Naive thymus-derived CD4-positive, alpha-beta T cell (primary cell): Measurements from ENCODE around the gene SMARCA2. TPM values are rescaled to one million over a fixed set of nuclear protein-coding genes. Genes with fewer than 3 reads are reported as not detected.

Source experiments
- ATAC-seq: fragments of 150-1000 bp; cut with Tn5 transposase; 2 replicates; pipeline ENCODE4 v1.10.0; 2021; ENCODE audit warnings: mild to moderate bottlenecking, moderate library complexity
- CTCF ChIA-PET: fragments of 350-600 bp; sonication (Branson Sonifier 250); formaldehyde crosslinking; loops from one replicate; lab custom pipeline; 2021; ENCODE audit warnings: antibody characterized with exemption; lab: Charles Lee
- POLR2A ChIA-PET: fragments of 350-600 bp; sonication (Branson Sonifier 250); formaldehyde crosslinking; loops from one replicate; lab custom pipeline; 2021; ENCODE audit warnings: antibody characterized with exemption, inconsistent platforms; lab: Charles Lee
- DNase-seq, 9 donors: peaks; one replicate each; pipeline versions ENCODE4 v3.0.0 to v3.0.0-alpha.2; 2020 to 2022; ENCODE audit warnings: mixed read lengths in 1 of 9
- H3K27ac ChIP-seq: one replicate; pipeline ENCODE4 v1.7.0; 2013; ENCODE audit warnings: mild to moderate bottlenecking, low read depth, low read length, moderate library complexity
- H3K27me3 ChIP-seq, 2 donors: one replicate each; pipeline ENCODE4 v1.7.0; 2013; ENCODE audit warnings: low read length in 2 of 2, mild to moderate bottlenecking in 2 of 2, moderate library complexity in 2 of 2; ENCODE audit not compliant: control insufficient read depth in 2 of 2, insufficient read depth in 2 of 2
- H3K36me3 ChIP-seq, 3 experiments: 1 replicate in 2 of 3; 2 replicates in 1 of 3; pipeline ENCODE4 v1.7.0; 2013; ENCODE audit warnings: low read length in 3 of 3, mild to moderate bottlenecking in 3 of 3, moderate library complexity in 1 of 3; ENCODE audit not compliant: insufficient read depth in 3 of 3, control insufficient read depth in 2 of 3
- H3K4me1 ChIP-seq, 2 donors: one replicate each; pipeline ENCODE4 v1.7.0; 2013; ENCODE audit warnings: low read length in 2 of 2, mild to moderate bottlenecking in 2 of 2, moderate library complexity in 1 of 2; ENCODE audit not compliant: control insufficient read depth in 2 of 2, insufficient read depth in 2 of 2
- H3K4me3 ChIP-seq: 2 replicates; pipeline ENCODE4 v1.7.0; 2013; ENCODE audit warnings: mild to moderate bottlenecking, low read length
- H3K9me3 ChIP-seq, 3 experiments: 1 replicate in 2 of 3; 2 replicates in 1 of 3; pipeline ENCODE4 v1.7.0; 2013; ENCODE audit warnings: low read length in 3 of 3; ENCODE audit not compliant: control insufficient read depth in 2 of 3
- H3K27ac Mint-ChIP-seq, 9 donors: one replicate each; pipeline ENCODE4 v1.8.0; 2020 to 2022; ENCODE audit warnings: mixed read lengths in 9 of 9, mild to moderate bottlenecking in 8 of 9, moderate library complexity in 5 of 9, inconsistent platforms in 2 of 9
- H3K27me3 Mint-ChIP-seq, 5 donors: one replicate each; pipeline ENCODE4 v1.8.0; 2021 to 2022; ENCODE audit warnings: mixed read lengths in 5 of 5, mild to moderate bottlenecking in 1 of 5
- H3K36me3 Mint-ChIP-seq, 5 donors: one replicate each; pipeline ENCODE4 v1.8.0; 2020 to 2022; ENCODE audit warnings: mixed read lengths in 5 of 5, mild to moderate bottlenecking in 3 of 5, inconsistent platforms in 1 of 5
- H3K4me1 Mint-ChIP-seq, 7 donors: one replicate each; pipeline ENCODE4 v1.8.0; 2020 to 2022; ENCODE audit warnings: mixed read lengths in 7 of 7, mild to moderate bottlenecking in 3 of 7, inconsistent platforms in 1 of 7
- H3K4me3 Mint-ChIP-seq, 10 donors: one replicate each; pipeline ENCODE4 v1.8.0; 2020 to 2022; ENCODE audit warnings: mild to moderate bottlenecking in 10 of 10, mixed read lengths in 10 of 10, moderate library complexity in 6 of 10, inconsistent platforms in 2 of 10
- H3K9me3 Mint-ChIP-seq, 11 donors: one replicate each; pipeline ENCODE4 v1.8.0; 2020 to 2022; ENCODE audit warnings: mixed read lengths in 11 of 11, mild to moderate bottlenecking in 4 of 11, inconsistent platforms in 1 of 11, moderate library complexity in 1 of 11
- intact Hi-C, 2 donors: fragments of 100-400 bp; cut with micrococcal nuclease; formaldehyde crosslinking; loops; one replicate each; pipeline ENCODE4 v1.15.1; 2023
- polyA plus RNA-seq, 2 donors: library from polyadenylated mRNA; unstranded; fragments of 300-500 nt; fragmentation: Illumina TruSeq; gene quantifications; one replicate each; pipeline ENCODE4 v1.2.3, GENCODE V29; 2021
- total RNA-seq, 6 experiments: library from RNA in 5 of 6; stranded (reverse) in 5 of 6; gene quantifications; 1 replicate in 5 of 6; 2 replicates in 1 of 6; pipeline ENCODE4 v1.2.3 and lab custom pipeline; 2021 to 2026

Gene SMARCA2
- total and polyA plus RNA-seq, 7 experiments from 2014 or later: 37.1 to 294 (median 256) TPM

DNA sequence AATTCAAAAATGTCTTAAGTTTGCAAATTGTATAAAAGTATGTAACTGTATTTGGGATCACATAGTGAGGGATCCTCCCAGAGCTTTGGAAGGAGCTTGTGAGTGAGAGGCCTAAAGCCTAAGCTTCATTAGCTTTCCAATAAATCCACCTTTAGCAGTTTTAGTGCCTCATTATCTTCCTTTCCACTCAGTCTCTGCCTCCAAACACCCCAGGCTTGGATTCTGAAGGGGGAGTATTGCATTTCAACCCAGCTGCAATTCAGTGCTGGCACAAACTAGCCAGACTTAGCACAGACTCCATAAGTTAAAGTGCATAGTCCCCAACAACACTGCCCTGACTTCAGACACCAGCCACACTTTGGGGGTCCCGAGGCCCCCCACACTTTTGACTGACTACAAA is 113.5 kb downstream of the SMARCA2 start:
- no peaks in the 10 kb centered on the region for H3K9me3 ChIP-seq
- peak overlapping the region in 5 of 9 donors; percentile 10 to 52 (median 26) for H3K27ac Mint-ChIP-seq
- POLR2A ChIA-PET: no interaction called here

DNA sequence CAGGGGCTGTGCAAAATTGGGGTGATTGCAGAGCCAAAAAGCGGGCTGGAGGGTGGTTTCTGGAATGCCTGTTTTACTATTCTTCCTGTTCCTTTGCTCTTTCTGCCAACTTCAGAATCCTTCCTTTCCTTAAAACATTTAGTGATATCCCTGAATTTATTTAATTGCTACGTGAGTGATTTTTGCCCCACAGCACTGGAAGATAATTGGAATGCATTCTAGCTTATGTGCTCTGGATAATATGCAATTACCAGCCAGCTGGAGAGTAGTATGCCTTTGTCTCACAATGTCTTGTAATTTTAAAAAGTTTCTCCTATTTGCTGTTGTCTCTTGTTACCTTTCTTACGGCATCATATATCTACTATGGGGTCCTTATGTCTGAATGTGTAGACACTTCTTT is 115.8 kb downstream of the SMARCA2 start:
- ChIA-PET POLR2A (interaction anchor here (0.6 kb wide), 1 partner anchor 16 kb away, joined by 3 read pairs; no protein-coding TSS in a partner anchor), CTCF (interaction anchor here (1.6 kb wide), 1 partner anchor 10 kb away, joined by 6 read pairs; no protein-coding TSS in a partner anchor)
- peaks cover 0 to 48% (median 0%) of the 10 kb centered on the region in 3 experiments for H3K36me3 ChIP-seq
- H3K27me3 Mint-ChIP-seq: no peaks in the 10 kb centered on the region
- no peaks in the 10 kb centered on the region for H3K9me3 Mint-ChIP-seq
- peaks cover 0 to 9% of the 10 kb centered on the region in 2 donors for H3K4me1 ChIP-seq
- H3K9me3 ChIP-seq: no peaks in the 10 kb centered on the region
- no peaks in the 10 kb centered on the region for H3K27me3 ChIP-seq
- DNase-seq (no peak), ATAC-seq (no peak)
- no peak overlapping the region for H3K4me3 ChIP-seq
- H3K36me3 Mint-ChIP-seq: peaks cover 18 to 63% (median 36%) of the 10 kb centered on the region in 5 donors
- peaks cover 18 to 74% (median 62%) of the 10 kb centered on the region in 7 donors for H3K4me1 Mint-ChIP-seq
- no peak overlapping the region for H3K27ac ChIP-seq
- intact Hi-C loops: loop anchor here (5.0 kb wide), 2 partner anchors 596 to 706 kb away; no protein-coding TSS in a partner anchor
- peak overlapping the region in 2 of 9 donors; percentile 7 to 60 for H3K27ac Mint-ChIP-seq
- peak overlapping the region in 1 of 10 donors; percentile 12 for H3K4me3 Mint-ChIP-seq

More for the DNA sequence above, 113.5 kb downstream of the SMARCA2 start:
- Histone ChIP-seq H3K27ac (no peak overlapping the region), H3K4me1 (peaks cover 9 to 12% of the 10 kb centered on the region in 2 donors), H3K4me3 (no peak overlapping the region), H3K27me3 (no peaks in the 10 kb centered on the region), H3K36me3 (peaks cover 0 to 46% (median 10%) of the 10 kb centered on the region in 3 experiments)
- H3K27me3 Mint-ChIP-seq: no peaks in the 10 kb centered on the region
- DNase-seq: no peak
- no peaks in the 10 kb centered on the region for H3K9me3 Mint-ChIP-seq
- peaks cover 26 to 82% (median 73%) of the 10 kb centered on the region in 7 donors for H3K4me1 Mint-ChIP-seq
- H3K4me3 Mint-ChIP-seq: no peak overlapping the region
- CTCF ChIA-PET: no interaction called here
- ATAC-seq: no peak
- intact Hi-C loops: no loop called here
- peaks cover 11 to 64% (median 33%) of the 10 kb centered on the region in 5 donors for H3K36me3 Mint-ChIP-seq

DNA sequence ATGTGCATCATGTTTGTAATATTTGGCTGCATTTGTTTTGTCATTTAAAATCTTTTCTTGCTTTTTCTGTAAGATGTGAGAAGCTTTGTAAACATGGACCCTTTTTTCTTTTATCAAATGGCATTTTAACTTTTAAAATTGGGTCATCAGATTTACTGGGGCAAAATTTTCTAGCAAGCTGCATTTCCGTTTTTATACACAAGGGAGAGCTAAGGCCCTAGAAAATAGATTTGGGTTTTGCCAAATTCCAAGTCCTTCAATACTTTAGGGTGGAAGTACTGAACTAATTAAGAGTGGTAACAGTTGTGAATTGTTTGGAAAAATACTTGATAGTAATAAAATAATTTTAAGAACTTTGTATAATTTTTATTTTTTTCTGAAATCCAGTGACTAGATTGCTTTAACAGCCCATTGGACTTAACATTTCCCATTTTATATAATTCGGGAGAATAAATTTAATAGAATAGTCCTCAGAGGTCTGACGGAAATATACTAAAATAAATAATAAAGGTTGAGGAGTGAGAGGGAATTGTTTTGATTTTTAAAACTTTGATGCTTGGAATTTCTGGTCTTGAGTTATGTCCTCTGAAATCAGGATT is 117.4 kb downstream of the SMARCA2 start:
- ChIA-PET POLR2A (interaction anchor here (0.7 to 1.1 kb wide), 3 partner anchors 17 to 257 kb away, joined by 3 to 6 read pairs (median 4); no protein-coding TSS in a partner anchor), CTCF (interaction anchor here (0.8 to 1.6 kb wide), 4 partner anchors 8 to 28 kb away, joined by 3 to 6 read pairs (median 4); no protein-coding TSS in a partner anchor)
- Histone ChIP-seq H3K36me3 (peaks cover 0 to 57% (median 0%) of the 10 kb centered on the region in 3 experiments), H3K4me1 (no peaks in the 10 kb centered on the region), H3K9me3 (no peaks in the 10 kb centered on the region), H3K27ac (no peak overlapping the region), H3K4me3 (no peak overlapping the region), H3K27me3 (no peaks in the 10 kb centered on the region)
- intact Hi-C loops: loop anchor here (2.0 to 5.0 kb wide), 3 partner anchors 48 to 705 kb away; no protein-coding TSS in a partner anchor
- Mint-ChIP-seq H3K27me3 (no peaks in the 10 kb centered on the region), H3K4me1 (peaks cover 8 to 64% (median 55%) of the 10 kb centered on the region in 7 donors), H3K9me3 (no peaks in the 10 kb centered on the region), H3K4me3 (peak overlapping the region in 1 of 10 donors; percentile 26), H3K36me3 (peaks cover 18 to 64% (median 30%) of the 10 kb centered on the region in 5 donors), H3K27ac (peak overlapping the region in 2 of 9 donors; percentile 9 to 59)
- no peak for ATAC-seq
- DNase-seq: peak in 3 of 9 donors; percentile 12 to 19 (median 13)

- Histone ChIP-seq H3K27ac (no peak overlapping the region), H3K9me3 (no peaks in the 10 kb centered on the region), H3K36me3 (peaks cover 0 to 48% (median 0%) of the 10 kb centered on the region in 3 experiments), H3K27me3 (no peaks in the 10 kb centered on the region), H3K4me1 (no peaks in the 10 kb centered on the region), H3K4me3 (no peak overlapping the region)
- peaks cover 8 to 69% (median 56%) of the 10 kb centered on the region in 7 donors for H3K4me1 Mint-ChIP-seq
- no peak for ATAC-seq
- peaks cover 24 to 64% (median 36%) of the 10 kb centered on the region in 5 donors for H3K36me3 Mint-ChIP-seq
- intact Hi-C loops: loop anchor here (5.0 kb wide), 2 partner anchors 593 to 703 kb away; no protein-coding TSS in a partner anchor
- H3K4me3 Mint-ChIP-seq: no peak overlapping the region
- CTCF ChIA-PET: interaction anchor here (0.6 to 1.6 kb wide), 4 partner anchors 23 to 263 kb away, joined by 3 to 4 read pairs (median 3); no protein-coding TSS in a partner anchor
- no peaks in the 10 kb centered on the region for H3K27me3 Mint-ChIP-seq
- POLR2A ChIA-PET: no interaction called here
- no peak for DNase-seq
- peak overlapping the region in 2 of 9 donors; percentile 1 to 33 for H3K27ac Mint-ChIP-seq
- H3K9me3 Mint-ChIP-seq: no peaks in the 10 kb centered on the region
Observed at GRCh38 chr9:2134391-2134790, 119.2 kb downstream of the SMARCA2 start.

DNA sequence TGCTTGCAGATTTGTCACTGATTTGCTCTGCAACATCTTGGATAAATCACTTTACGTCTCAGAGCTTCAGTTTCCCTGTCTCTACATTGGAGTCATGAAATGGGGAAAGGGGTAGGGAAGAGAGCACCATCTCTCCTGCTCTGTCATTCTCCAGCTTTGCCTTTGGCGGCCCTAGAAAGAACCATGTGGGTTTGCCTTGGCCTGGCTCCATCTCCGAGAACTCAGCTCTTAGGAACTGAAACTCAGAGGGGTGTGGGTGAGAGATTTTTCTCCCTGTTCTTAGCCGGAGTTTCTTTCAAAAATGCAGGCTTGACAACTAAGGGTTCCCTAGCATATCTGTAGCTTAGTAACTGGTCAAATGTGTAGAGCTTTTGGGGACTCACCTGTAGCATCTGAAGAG is 123.5 kb downstream of the SMARCA2 start:
- no peaks in the 10 kb centered on the region for H3K27me3 Mint-ChIP-seq
- H3K36me3 ChIP-seq: peaks cover 0 to 38% (median 3%) of the 10 kb centered on the region in 3 experiments
- H3K9me3 ChIP-seq: no peaks in the 10 kb centered on the region
- DNase-seq (no peak), ATAC-seq (no peak)
- peak overlapping the region in 1 of 10 donors; percentile 21 for H3K4me3 Mint-ChIP-seq
- no peaks in the 10 kb centered on the region for H3K4me1 ChIP-seq
- H3K9me3 Mint-ChIP-seq: no peaks in the 10 kb centered on the region
- H3K27ac ChIP-seq: no peak overlapping the region
- H3K4me1 Mint-ChIP-seq: peaks cover 15 to 79% (median 62%) of the 10 kb centered on the region in 7 donors
- ChIA-PET CTCF (interaction anchor here (0.6 kb wide), 1 partner anchor 9 kb away, joined by 3 read pairs; no protein-coding TSS in a partner anchor), POLR2A (interaction anchor here (1.3 kb wide), 1 partner anchor 14 kb away, joined by 4 read pairs; no protein-coding TSS in a partner anchor)
- H3K27me3 ChIP-seq: no peaks in the 10 kb centered on the region
- H3K4me3 ChIP-seq: no peak overlapping the region
- peaks cover 24 to 86% (median 43%) of the 10 kb centered on the region in 5 donors for H3K36me3 Mint-ChIP-seq
- peak overlapping the region in 3 of 9 donors; percentile 25 to 42 (median 38) for H3K27ac Mint-ChIP-seq
- intact Hi-C loops: no loop called here

- ChIA-PET POLR2A (no interaction called here), CTCF (interaction anchor here (0.5 to 1.9 kb wide), 2 partner anchors 9 to 642 kb away, joined by 6 to 8 read pairs; no protein-coding TSS in a partner anchor)
- H3K27ac Mint-ChIP-seq: peak overlapping the region in 4 of 9 donors; percentile 14 to 60 (median 36)
- H3K4me1 Mint-ChIP-seq: peaks cover 17 to 86% (median 77%) of the 10 kb centered on the region in 7 donors
- intact Hi-C loops: no loop called here
- H3K36me3 Mint-ChIP-seq: peaks cover 15 to 90% (median 45%) of the 10 kb centered on the region in 5 donors
- H3K9me3 ChIP-seq: no peaks in the 10 kb centered on the region
- no peaks in the 10 kb centered on the region for H3K9me3 Mint-ChIP-seq
- ATAC-seq: no peak
- no peak overlapping the region for H3K4me3 Mint-ChIP-seq
- H3K27ac ChIP-seq: no peak overlapping the region
- no peak for DNase-seq
- H3K36me3 ChIP-seq: peaks cover 0 to 29% (median 3%) of the 10 kb centered on the region in 3 experiments
- H3K4me3 ChIP-seq: no peak overlapping the region
- H3K27me3 Mint-ChIP-seq: no peaks in the 10 kb centered on the region
- no peaks in the 10 kb centered on the region for H3K4me1 ChIP-seq
- no peaks in the 10 kb centered on the region for H3K27me3 ChIP-seq
Observed at GRCh38 chr9:2140600-2141223, 125.6 kb downstream of the SMARCA2 start.
